ENCODE measurements around the gene CHST15. TPM values are rescaled to one million over a fixed set of nuclear protein-coding genes. Genes with fewer than 3 reads are reported as not detected.

CHST15 gene, protein sequence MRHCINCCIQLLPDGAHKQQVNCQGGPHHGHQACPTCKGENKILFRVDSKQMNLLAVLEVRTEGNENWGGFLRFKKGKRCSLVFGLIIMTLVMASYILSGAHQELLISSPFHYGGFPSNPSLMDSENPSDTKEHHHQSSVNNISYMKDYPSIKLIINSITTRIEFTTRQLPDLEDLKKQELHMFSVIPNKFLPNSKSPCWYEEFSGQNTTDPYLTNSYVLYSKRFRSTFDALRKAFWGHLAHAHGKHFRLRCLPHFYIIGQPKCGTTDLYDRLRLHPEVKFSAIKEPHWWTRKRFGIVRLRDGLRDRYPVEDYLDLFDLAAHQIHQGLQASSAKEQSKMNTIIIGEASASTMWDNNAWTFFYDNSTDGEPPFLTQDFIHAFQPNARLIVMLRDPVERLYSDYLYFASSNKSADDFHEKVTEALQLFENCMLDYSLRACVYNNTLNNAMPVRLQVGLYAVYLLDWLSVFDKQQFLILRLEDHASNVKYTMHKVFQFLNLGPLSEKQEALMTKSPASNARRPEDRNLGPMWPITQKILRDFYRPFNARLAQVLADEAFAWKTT
- 6.3 and 15.9 TPM in 2 replicates for total RNA-seq

DNA sequence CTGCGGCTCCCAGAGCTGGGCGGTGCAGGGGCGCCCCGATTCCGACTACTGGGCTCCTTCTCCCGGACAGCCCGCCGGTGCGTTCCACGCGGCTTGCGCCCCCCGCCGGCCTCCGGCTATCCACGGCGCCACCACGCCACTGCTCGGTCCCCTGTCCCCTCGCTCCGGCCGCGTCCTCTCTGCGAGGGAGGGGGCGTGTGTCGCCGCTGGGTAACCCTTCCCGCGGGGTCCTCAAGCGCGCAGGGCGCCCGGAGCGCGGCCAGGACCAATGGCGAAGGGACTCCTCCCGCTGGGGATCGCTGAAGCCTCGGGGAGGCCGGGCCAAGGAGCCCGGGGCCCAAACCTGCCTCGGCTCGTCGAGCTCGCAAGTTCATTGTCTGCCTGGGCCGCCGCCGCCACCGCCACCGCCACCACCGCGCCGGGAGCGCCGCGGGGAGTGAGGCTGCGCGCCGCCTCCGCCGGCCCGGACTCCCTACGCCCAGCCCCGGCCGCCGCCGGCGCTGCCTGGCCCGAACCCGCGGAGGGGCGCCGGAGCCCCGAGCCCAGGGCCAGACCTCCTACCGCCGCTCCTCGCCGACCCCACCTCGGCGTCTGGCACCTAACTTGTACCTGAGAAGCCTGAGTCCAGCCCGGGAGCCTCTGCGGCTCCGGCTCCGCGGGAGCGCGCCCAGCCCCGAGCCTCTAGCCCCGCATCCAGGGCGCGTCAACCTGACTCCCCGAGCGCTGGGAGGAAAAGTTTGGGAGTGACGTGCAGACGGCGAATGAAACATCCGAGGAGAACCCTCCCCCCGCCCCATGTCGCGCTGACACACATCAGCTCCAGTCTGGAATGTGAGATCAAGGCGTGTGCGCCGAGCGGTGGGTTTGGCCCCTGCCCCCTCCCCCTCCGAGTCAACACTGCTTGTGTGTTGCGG lies at the start of gene CHST15:
Gene CHST15 (minus strand): TSS at position 739 of the 914 bp plus-strand sequence. CDS start 47,386 bp downstream, outside the sequence.

Other genes with a start within 250 kb of the CHST15 start
- gene CPXM2, start 201.8 kb downstream of the CHST15 start, total RNA-seq, result 0.22 and 0.72 TPM in 2 replicates